NCI-H2227 (cell line): ENCODE data around the gene FFAR1.
"Not testable (repeated sequence)": the region's sequence is repeated elsewhere in the genome, so short reads cannot be mapped to it uniquely, and the experiment has no call there.

Source experiments
- DNase-seq: peaks from one replicate; lab custom pipeline; 2025; ENCODE audit not compliant: unreplicated experiment; lab: John Stamatoyannopoulos, UW

The FFAR1 gene

GRCh38 chr19:35359395-35359794 lies 11.7 kb downstream of the FFAR1 start:
- not testable (repeated sequence) for DNase-seq

DNA sequence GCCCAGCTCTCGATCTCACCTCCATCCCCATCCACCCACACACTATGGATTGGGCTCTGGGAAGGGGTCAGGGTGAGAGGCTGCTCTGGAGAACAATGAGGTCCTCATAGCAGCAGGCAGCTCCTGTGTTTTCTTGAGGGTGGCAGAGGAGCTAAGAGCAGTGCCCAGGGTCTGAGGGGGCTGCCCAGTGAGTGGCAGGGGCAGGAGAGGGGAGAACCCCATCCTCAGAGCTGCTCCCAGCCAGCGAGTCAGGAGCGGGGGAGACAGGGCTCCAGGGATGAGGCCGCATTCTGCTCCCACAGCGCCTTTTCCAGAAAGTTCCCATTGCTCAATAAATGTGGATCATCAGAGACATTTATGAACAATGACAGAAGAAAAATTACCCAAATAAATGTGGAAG lies 12.4 kb downstream of the FFAR1 start:
- DNase-seq, result not testable (repeated sequence)

DNA sequence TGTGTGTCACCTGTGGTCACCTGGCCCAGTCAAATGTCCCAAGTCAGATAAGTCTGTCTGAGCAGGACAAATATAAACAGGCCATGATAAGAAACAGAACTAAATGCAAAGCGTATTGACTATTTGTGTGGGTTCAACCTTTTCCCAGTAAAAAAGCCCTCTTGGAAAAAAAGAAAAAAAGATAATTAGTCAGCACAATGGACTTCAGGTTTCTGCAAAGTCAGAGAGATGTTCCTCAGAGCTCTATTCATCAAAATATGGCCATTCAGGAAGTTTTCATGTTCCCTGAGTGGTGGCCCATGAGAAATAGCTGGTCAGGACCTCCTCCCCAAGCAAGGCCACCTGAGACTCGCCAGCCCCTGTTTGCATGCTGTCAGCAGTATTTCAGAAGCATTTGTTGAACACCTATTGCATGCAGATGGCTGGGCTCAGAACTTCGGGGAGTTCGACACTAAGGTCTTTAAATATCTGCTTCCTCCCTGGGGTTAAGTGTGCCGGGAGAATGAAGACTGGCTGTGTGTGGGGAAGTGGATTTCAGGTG lies 13.2 kb downstream of the FFAR1 start:
- DNase-seq, result no peak

- DNase-seq, result no peak
These were observed 14.7 kb downstream of the FFAR1 start for GRCh38 chr19:35362261-35363000.

DNA sequence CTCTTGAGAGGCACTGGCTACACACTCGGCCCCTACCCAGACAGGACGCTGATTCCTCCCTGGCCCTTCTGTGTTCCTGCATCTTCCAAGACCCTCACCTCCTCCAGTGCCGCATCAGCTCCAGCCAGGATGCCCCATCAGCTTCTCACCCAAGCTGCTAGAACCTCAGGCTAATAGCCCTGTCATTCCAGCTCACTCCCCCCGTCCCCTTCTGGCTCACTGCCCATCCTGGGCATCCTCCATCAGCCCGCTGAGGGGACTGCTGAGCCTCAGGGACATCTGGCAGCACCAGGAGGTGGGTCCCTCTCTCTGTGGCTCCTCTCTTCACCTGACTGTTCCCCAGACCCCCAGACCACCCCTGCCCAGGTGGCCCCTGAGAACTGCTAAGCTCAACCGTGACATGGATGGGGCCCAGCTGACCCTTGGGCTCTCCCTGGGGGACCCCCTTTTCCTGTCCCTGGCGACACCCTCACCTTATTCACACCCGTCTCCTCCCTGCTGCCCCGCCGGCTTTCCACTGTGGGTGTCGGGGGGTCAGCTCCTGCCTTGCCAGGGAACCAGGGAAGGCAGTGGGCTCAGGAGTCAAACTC lies 15.4 kb downstream of the FFAR1 start:
- DNase-seq, result no peak

DNA sequence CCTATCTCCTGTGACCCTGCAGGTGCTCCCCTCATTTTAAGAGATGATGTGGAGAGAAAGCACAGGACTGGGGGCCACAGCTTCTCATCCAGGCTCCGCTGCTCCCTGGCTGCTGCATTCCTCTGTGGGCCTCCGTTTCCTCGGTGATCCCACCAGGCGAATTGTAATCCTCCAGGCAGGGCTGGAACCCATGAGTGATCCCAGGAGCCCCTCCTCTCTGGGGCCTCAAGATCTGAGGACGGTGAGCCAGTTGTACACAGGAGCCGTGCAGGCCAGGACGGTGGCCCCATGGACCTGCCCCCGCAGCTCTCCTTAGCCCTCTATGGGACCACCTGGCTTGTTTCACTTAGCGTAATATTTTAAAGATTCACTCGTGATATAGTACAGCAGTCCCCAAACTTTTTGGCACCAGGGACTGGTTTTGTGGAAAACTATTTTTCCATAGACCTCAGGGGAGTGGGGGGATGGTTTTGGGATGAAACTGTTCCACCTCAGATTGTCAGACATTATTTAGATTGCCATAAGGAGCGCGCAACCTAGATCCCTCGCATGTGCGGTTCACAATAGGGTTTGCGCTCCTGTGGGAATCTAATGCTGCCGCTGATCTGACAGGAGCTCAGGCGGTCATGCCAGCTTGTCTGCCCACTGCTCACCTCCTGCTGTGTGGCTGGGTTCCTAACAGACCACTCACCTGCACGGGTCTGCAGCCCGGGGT lies 16.2 kb downstream of the FFAR1 start:
- DNase-seq, result no peak

DNA sequence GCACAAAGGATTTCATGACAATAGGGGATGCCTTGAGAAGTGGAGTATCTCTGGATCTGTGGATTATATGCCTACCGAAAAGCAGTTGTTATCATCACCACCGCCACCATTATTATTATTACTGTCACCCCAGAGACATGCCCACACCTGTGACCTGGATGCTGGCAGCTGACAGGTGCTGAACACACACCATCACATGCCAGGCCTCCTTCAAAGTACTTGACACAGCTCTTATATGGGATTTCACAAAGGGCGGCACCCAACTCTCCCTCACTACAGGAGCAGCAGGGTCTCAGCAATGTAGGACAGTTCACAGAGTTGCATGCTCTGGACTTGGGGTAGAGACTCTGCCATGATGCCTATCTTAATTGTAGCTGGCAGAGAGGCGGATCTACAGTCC lies 17.6 kb downstream of the FFAR1 start:
- no peak for DNase-seq

DNA sequence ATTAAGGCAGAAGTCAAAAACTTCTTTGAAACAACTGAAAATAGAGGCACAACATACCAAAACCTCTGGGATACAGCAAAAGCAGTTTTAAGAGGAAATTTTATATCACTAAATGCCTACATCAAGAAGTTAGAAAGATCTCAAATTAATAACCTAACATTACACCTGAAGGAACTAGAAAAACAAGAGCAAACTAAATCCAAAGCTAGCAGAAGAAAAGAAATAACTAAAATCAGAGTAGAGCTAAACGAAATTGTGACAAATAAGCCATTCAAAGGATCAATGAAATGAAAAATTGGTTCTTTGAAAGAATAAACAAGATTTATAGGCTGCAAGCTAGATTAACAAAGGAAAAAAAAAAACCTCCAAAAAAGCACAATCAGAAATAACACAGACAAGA lies 20.7 kb downstream of the FFAR1 start:
- DNase-seq, result no peak

DNA sequence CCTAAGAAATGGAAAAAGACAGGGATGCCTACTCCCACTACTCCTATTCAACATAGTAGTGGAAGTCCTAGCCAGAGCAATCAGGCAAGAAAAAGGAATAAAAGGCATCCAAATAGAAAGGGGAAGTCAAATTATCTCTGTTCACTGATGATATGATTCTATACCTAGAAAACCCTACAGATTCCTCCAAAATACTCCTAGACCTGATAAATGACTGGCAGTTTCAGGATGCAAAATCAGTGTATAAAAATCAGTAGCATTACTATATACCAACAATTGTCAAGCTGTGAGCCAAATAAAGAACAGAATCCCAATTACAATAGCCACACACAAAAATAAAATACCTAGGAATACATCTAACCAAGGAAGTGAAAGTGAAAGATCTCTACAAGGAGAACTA lies 21.8 kb downstream of the FFAR1 start:
- DNase-seq, result no peak

GRCh38 chr19:35370722-35371121 lies 23.0 kb downstream of the FFAR1 start, which contains the start of gene GPR42:
Gene GPR42, plus strand, starts transcription at chr19:35371068. Its CDS starts 292 bp downstream, at chr19:35371360.
- DNase-seq, result no peak

DNA sequence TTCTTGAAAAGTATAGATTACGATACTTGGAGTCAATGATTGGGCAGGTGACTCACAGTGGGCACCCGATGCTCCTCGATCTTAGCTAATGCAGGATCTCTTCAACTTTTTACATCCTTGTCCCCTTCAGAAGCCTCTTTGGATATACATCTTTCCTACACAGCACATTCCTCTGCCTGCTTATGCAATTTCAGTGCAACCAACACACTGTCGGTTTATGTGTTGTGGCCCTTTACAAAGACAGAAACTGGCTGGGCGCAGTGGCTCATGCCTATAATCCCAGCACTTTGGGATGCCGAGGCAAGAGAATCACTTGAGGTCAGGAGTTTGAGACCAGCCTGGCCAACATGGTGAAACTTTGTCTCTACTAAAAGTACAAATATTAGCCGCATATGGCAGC lies 25.8 kb downstream of the FFAR1 start:
- no peak for DNase-seq

GRCh38 chr19:35374031-35374430 lies 26.3 kb downstream of the FFAR1 start:
- DNase-seq, result not testable (repeated sequence)

GRCh38 chr19:35375505-35376307 lies 28.0 kb downstream of the FFAR1 start:
- DNase-seq, result no peak

DNA sequence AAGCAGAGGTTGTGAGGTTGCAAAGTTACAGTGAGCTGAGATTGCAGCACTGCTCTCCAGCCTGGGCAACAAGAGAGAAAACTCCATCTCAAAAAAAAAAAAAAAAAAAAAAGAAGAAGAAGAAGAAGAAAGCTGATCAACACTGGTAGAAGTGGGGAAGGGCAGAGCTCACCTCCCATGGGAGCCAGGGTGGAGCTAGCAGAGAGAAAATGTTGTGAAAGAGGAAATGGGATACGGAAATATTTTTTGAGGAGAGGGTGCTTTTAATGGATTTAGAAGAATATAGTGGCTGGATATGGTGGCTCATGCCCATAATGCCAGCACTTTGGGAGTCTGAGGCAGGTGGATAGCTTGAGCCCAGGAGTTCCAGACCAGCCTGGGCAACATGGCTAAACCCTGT lies 30.0 kb downstream of the FFAR1 start:
- no peak for DNase-seq

GRCh38 chr19:35378356-35378755 lies 30.7 kb downstream of the FFAR1 start:
- no peak for DNase-seq

DNA sequence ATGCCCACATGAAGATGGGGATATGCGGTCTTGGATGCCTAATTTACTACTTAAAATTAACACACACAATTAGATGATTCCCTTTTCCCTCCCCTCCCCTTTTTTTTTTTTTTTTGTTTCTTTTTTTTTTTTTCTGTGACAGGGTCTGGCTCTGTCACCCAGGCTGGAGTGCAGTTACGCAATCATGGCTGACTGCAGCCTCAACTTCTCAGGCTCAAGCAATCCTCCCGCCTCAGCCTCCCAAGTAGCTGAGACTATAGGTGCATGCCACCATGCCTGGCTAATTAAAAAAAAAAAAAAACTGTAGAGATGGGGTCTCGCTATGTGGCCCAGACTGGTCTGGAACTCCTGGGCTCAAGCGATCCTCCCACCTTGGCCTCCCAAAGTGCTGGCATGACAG lies 31.8 kb downstream of the FFAR1 start:
- DNase-seq, result not testable (repeated sequence)

DNA sequence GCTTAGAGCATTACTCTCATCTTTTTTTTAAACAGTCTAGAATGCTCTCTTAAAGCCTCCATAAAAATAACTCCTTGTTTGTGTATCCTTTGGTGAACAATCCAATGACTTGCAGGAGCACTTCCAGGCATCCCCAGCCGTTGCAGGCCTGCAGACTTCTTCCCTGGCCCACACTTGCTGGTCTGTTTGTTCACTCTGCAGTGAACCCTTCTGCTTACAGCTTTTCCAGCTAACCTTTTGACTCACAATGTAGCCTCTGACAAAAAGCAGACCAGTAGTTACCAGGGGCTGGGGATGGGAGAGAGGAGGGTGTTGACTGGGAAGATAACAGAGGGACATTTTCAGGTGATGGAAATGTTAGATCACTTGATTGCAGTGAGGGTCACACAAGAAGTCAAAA lies 32.3 kb downstream of the FFAR1 start:
- no peak for DNase-seq

- no peak for DNase-seq
These were observed 32.9 kb downstream of the FFAR1 start for GRCh38 chr19:35380450-35381124.

DNA sequence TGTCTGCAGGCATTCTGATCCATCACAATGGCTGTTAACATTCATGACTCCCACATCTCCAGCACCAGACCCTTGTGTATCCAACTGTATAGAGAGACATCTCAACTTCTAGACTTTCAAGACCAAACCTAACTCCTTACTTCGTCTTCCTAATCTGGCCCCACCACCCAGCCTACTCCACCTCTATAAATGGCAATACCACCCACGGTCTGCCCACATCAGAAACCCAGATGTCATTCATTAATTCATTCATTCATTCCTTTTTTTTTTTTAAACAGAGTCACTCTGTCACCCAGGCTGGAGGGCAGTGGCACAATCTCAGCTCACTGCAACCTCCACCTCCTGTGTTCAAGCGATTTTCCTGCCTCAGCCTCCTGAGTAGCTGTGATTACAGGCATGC lies 33.6 kb downstream of the FFAR1 start:
- no peak for DNase-seq

GRCh38 chr19:35381926-35382325 lies 34.2 kb downstream of the FFAR1 start:
- DNase-seq, result no peak

DNA sequence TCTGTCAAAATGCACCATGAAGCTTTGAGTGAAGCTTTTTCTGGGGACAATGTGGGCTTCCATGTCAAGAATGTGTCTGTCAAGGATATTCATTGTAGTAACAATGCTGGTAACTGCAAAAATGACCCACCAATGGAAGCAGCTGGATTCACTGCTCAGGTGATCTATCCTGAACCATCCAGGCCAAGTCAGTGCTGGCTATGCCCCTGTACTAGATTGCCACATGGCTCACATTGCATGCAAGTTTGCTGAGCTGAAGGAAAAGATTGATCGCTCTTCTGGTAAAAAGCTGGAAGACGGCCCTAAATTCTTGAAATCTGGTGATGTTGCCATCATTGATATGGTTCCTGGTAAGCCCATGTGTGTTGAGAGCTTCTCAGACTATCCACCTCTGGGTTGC lies 35.8 kb downstream of the FFAR1 start:
- DNase-seq, result no peak
